ENCODE results near the gene BANP. TPM values are rescaled to one million over a fixed set of nuclear protein-coding genes. Genes with fewer than 3 reads are reported as not detected.

The BANP gene
- total and polyA plus RNA-seq, 2 experiments from 2014 or later, result 14.8 TPM

DNA sequence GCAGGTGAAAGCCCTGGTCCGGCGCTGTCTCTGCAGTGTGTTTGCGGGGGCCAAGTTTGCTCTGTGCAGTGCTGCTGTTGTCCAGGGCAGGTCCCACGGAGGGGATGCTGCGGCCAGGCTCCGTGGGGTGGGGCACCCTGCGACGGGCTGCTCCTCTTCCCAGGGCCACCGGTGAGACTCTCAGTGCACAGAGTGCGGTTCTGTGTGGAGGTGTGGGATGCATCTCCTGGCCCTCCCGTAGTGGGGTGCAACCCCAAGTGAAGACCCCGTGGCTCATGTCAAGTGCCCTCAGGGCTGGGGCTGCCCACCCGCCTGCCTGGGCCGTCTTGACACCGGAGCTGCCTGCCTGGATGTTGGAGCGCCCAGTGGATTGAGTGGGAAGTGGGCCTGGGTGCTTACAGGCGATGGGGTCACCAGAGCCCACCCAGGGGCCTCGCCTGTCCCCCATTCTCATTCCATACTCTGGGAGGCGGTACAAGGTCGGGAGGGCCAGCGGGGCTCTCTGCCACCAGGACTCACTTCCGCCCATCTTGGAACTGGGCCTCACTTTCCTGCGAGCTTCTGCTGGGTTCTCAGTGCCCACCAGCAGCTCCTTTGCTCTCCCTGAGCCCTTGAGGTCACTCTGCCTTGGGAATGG lies 119.9 kb downstream of the BANP start:
- 95 to 98% methylated on average over 18 to 23 of the region's 23 CpGs for WGBS, 2 experiments (ENCODE audit: low coverage in 1 of 2, low lambda C conversion rate in 2 of 2, missing lambda C conversion rate in 2 of 2)
- Histone ChIP-seq H3K9me3 (ENCODE audit: low read depth) (no peaks in the 10 kb centered on the region), H3K79me2 (ENCODE audit: insufficient read depth) (no peaks in the 10 kb centered on the region), H3K27me3 (replicated peaks; ENCODE audit: insufficient read depth) (no peaks in the 10 kb centered on the region), H3K9ac (no peak overlapping the region), H3K4me3 (no peak overlapping the region), H3K4me2 (ENCODE audit: unreplicated experiment) (no peak overlapping the region), H2AFZ (no peak overlapping the region), H3K4me1 (ENCODE audit: insufficient read depth) (no peaks in the 10 kb centered on the region), H4K20me1 (ENCODE audit: insufficient read depth) (no peaks in the 10 kb centered on the region), H3K27ac (no peak overlapping the region), H3K9me2 (ENCODE audit: insufficient read depth) (no peaks in the 10 kb centered on the region), H3K36me3 (ENCODE audit: low read depth) (no peaks in the 10 kb centered on the region), H3F3A (ENCODE audit: insufficient read depth) (no peaks in the 10 kb centered on the region)
- DNase-seq, result no peak
- TF ChIP-seq EZH2 (IDR thresholded peaks at IDR 0.05; ENCODE audit: insufficient read depth, poor library complexity, severe bottlenecking), result no peak
- no peak for TF ChIP-seq EZH2phosphoT487 (IDR thresholded peaks at IDR 0.05; ENCODE audit: insufficient read depth, low read depth)
- in situ Hi-C loops (cut with MboI), result no loop called here

DNA sequence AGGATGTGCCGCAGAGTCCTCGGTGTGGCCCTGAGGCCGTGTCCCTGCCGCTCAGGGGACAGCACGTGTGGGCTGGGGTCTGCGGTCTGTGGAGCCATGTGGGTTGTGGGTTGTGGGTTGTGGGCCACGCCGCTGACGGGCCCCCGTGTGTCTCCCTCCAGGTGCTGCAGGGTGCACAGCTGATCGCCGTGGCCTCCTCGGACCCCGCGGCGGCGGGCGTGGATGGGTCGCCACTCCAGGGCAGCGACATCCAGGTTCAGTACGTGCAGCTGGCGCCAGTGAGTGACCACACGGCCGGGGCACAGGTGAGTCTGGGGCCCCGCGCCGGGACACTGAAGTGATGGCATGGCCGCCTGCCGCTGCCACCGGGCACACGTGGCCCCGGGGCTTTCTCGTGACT lies 120.7 kb downstream of the BANP start:
- no peak overlapping the region for H3K27ac ChIP-seq
- no peak overlapping the region for H3K9ac ChIP-seq
- H4K20me1 ChIP-seq (ENCODE audit: insufficient read depth), result no peaks in the 10 kb centered on the region
- H3K36me3 ChIP-seq (ENCODE audit: low read depth), result no peaks in the 10 kb centered on the region
- H3K4me3 ChIP-seq, result no peak overlapping the region
- no peak overlapping the region for H2AFZ ChIP-seq
- no peaks in the 10 kb centered on the region for H3F3A ChIP-seq (ENCODE audit: insufficient read depth)
- no peaks in the 10 kb centered on the region for H3K9me3 ChIP-seq (ENCODE audit: low read depth)
- no peaks in the 10 kb centered on the region for H3K79me2 ChIP-seq (ENCODE audit: insufficient read depth)
- H3K4me1 ChIP-seq (ENCODE audit: insufficient read depth), result no peaks in the 10 kb centered on the region
- DNase-seq, result no peak
- no peak overlapping the region for H3K4me2 ChIP-seq (ENCODE audit: unreplicated experiment)
- H3K9me2 ChIP-seq (ENCODE audit: insufficient read depth), result no peaks in the 10 kb centered on the region
- TF ChIP-seq EZH2 (IDR thresholded peaks at IDR 0.05; ENCODE audit: insufficient read depth, poor library complexity, severe bottlenecking) (no peak), EZH2phosphoT487 (IDR thresholded peaks at IDR 0.05; ENCODE audit: insufficient read depth, low read depth) (no peak)
- WGBS, 2 experiments (ENCODE audit: low coverage in 1 of 2, low lambda C conversion rate in 2 of 2, missing lambda C conversion rate in 2 of 2), result 96 to 99% methylated on average over 29 to 33 of the region's 33 CpGs
- in situ Hi-C loops (cut with MboI), result no loop called here
- H3K27me3 ChIP-seq (replicated peaks; ENCODE audit: insufficient read depth), result no peaks in the 10 kb centered on the region

GRCh38 chr16:88072571-88073001 lies 121.4 kb downstream of the BANP start:
- Histone ChIP-seq H3F3A (ENCODE audit: insufficient read depth) (no peaks in the 10 kb centered on the region), H2AFZ (no peak overlapping the region), H3K27ac (no peak overlapping the region), H3K9me3 (ENCODE audit: low read depth) (no peaks in the 10 kb centered on the region), H3K4me1 (ENCODE audit: insufficient read depth) (no peaks in the 10 kb centered on the region), H3K4me3 (no peak overlapping the region), H3K27me3 (replicated peaks; ENCODE audit: insufficient read depth) (no peaks in the 10 kb centered on the region), H3K4me2 (ENCODE audit: unreplicated experiment) (no peak overlapping the region), H4K20me1 (ENCODE audit: insufficient read depth) (no peaks in the 10 kb centered on the region), H3K79me2 (ENCODE audit: insufficient read depth) (no peaks in the 10 kb centered on the region), H3K9me2 (ENCODE audit: insufficient read depth) (no peaks in the 10 kb centered on the region), H3K36me3 (ENCODE audit: low read depth) (no peaks in the 10 kb centered on the region), H3K9ac (no peak overlapping the region)
- no peak for DNase-seq
- 95 to 96% methylated on average over 22 to 23 of the region's 23 CpGs for WGBS, 2 experiments (ENCODE audit: low coverage in 1 of 2, low lambda C conversion rate in 2 of 2, missing lambda C conversion rate in 2 of 2)
- no peak for TF ChIP-seq EZH2phosphoT487 (IDR thresholded peaks at IDR 0.05; ENCODE audit: insufficient read depth, low read depth)
- TF ChIP-seq EZH2 (IDR thresholded peaks at IDR 0.05; ENCODE audit: insufficient read depth, poor library complexity, severe bottlenecking), result no peak
- in situ Hi-C loops (cut with MboI), result no loop called here

DNA sequence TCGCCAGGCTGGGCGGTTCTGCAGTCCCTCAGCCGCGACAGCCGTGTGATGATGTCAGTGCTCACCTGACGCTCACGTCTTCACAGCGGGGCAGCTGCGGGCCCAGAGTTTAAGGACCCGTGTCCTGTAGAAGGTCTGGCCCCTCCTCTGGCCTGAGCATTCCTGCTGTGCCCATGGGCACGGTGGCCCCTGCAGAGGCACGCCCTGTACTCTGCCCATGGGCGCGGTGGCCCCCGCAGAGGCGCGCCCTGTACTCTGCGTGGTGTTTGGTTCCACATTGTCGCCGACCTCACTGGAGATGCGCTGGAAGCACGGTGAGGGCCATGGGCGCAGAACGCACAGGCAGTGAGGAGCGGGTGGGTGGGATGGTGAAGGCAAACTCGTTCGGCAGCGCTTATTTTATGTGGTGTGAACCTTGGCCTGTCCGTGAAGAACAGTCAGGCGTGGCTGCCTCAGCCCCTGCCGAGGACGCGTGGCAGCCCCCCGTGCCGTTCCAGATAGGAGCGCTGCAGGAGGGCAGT lies 122.0 kb downstream of the BANP start:
- no peak overlapping the region for H3K9ac ChIP-seq
- no peak for DNase-seq
- H3K4me1 ChIP-seq (ENCODE audit: insufficient read depth), result no peaks in the 10 kb centered on the region
- in situ Hi-C loops (cut with MboI), result no loop called here
- no peak overlapping the region for H3K4me3 ChIP-seq
- H3K4me2 ChIP-seq (ENCODE audit: unreplicated experiment), result no peak overlapping the region
- TF ChIP-seq EZH2phosphoT487 (IDR thresholded peaks at IDR 0.05; ENCODE audit: insufficient read depth, low read depth), result no peak
- no peak for TF ChIP-seq EZH2 (IDR thresholded peaks at IDR 0.05; ENCODE audit: insufficient read depth, poor library complexity, severe bottlenecking)
- no peak overlapping the region for H3K27ac ChIP-seq
- no peaks in the 10 kb centered on the region for H3K9me3 ChIP-seq (ENCODE audit: low read depth)
- H3K9me2 ChIP-seq (ENCODE audit: insufficient read depth), result no peaks in the 10 kb centered on the region
- no peaks in the 10 kb centered on the region for H3K79me2 ChIP-seq (ENCODE audit: insufficient read depth)
- WGBS, 2 experiments (ENCODE audit: low coverage in 1 of 2, low lambda C conversion rate in 2 of 2, missing lambda C conversion rate in 2 of 2), result 89% methylated on average over 28 to 35 of the region's 36 CpGs
- no peaks in the 10 kb centered on the region for H3K36me3 ChIP-seq (ENCODE audit: low read depth)
- no peaks in the 10 kb centered on the region for H3K27me3 ChIP-seq (replicated peaks; ENCODE audit: insufficient read depth)
- no peaks in the 10 kb centered on the region for H3F3A ChIP-seq (ENCODE audit: insufficient read depth)
- no peaks in the 10 kb centered on the region for H4K20me1 ChIP-seq (ENCODE audit: insufficient read depth)
- no peak overlapping the region for H2AFZ ChIP-seq

All from GM23248 (cell line).